Caco-2 (cell line): ENCODE data around the gene RNF123. TPM values are rescaled to one million over a fixed set of nuclear protein-coding genes. Genes with fewer than 3 reads are reported as not detected.
"Not testable (repeated sequence)": the region's sequence is repeated elsewhere in the genome, so short reads cannot be mapped to it uniquely, and the experiment has no call there.

Experiments used
- BruUV-seq: library from RNA; stranded (reverse); fragments of 400-500 nt; replicated peaks from 2 replicates; lab custom pipeline; 2021; lab: Mats Ljungman, UMichigan
- CTCF ChIA-PET: fragments of 300-600 bp; sonication (Branson Sonifier 250); formaldehyde crosslinking; loops from one replicate; lab custom pipeline; 2022; ENCODE audit warnings: antibody characterized with exemption; lab: Charles Lee
- POLR2A ChIA-PET: fragments of 300-600 bp; sonication (Branson Sonifier 250); formaldehyde crosslinking; loops from one replicate; lab custom pipeline; 2022; ENCODE audit warnings: antibody characterized with exemption; lab: Charles Lee
- DNase-seq, 2 experiments: peaks; one replicate each; pipeline versions ENCODE4 v3.0.0 to v3.0.0-alpha.2; 2020 to 2022
- H3K27me3 ChIP-seq: replicated peaks from 2 replicates; pipeline ENCODE4 v1.6.0; 2011; ENCODE audit warnings: low read length; ENCODE audit not compliant: control insufficient read depth, insufficient read depth
- H3K36me3 ChIP-seq: 2 replicates; pipeline ENCODE4 v1.5.1; 2011; ENCODE audit warnings: low read length; ENCODE audit not compliant: control insufficient read depth, insufficient read depth
- H3K4me1 ChIP-seq: fragments of 250-450 bp; sonication (Bioruptor Pico); 2 replicates; pipeline ENCODE4 v1.5.1; 2020; ENCODE audit warnings: mild to moderate bottlenecking
- H3K4me3 ChIP-seq: 2 replicates; pipeline ENCODE4 v1.5.1; 2011; ENCODE audit warnings: low read depth, mild to moderate bottlenecking, control low read depth, low read length
- H3K9me3 ChIP-seq: fragments of 250-450 bp; sonication (Bioruptor Pico); 2 replicates; pipeline ENCODE4 v1.5.1; 2020; ENCODE audit warnings: mild to moderate bottlenecking, moderate library complexity
- H3K27ac Mint-ChIP-seq: one replicate; pipeline ENCODE4 v1.8.0; 2022; ENCODE audit warnings: mixed read lengths; ENCODE audit not compliant: unreplicated experiment
- H3K27me3 Mint-ChIP-seq: one replicate; pipeline ENCODE4 v1.8.0; 2022; ENCODE audit warnings: mixed read lengths; ENCODE audit not compliant: insufficient read depth, unreplicated experiment
- H3K36me3 Mint-ChIP-seq: one replicate; pipeline ENCODE4 v1.8.0; 2022; ENCODE audit warnings: mild to moderate bottlenecking, mixed read lengths; ENCODE audit not compliant: insufficient read depth, unreplicated experiment
- H3K4me1 Mint-ChIP-seq: one replicate; pipeline ENCODE4 v1.8.0; 2022; ENCODE audit warnings: low read depth, mixed read lengths; ENCODE audit not compliant: unreplicated experiment
- H3K4me3 Mint-ChIP-seq: one replicate; pipeline ENCODE4 v1.8.0; 2022; ENCODE audit warnings: mild to moderate bottlenecking, moderate library complexity, mixed read lengths; ENCODE audit not compliant: unreplicated experiment
- H3K9me3 Mint-ChIP-seq: one replicate; pipeline ENCODE4 v1.8.0; 2022; ENCODE audit warnings: mixed read lengths; ENCODE audit not compliant: unreplicated experiment
- intact Hi-C: fragments of 100-400 bp; cut with micrococcal nuclease; formaldehyde crosslinking; loops from one replicate; pipeline ENCODE4 v1.10.0; 2022; ENCODE audit not compliant: unreplicated experiment
- total RNA-seq: library from RNA; stranded (reverse); gene quantifications from 2 replicates; pipeline ENCODE4 v1.2.3, GENCODE V29; 2022
- TF ChIP-seq, protein P1 (sequence below), 2 experiments: fragments of 200-600 bp in 1 of 2; IDR thresholded peaks; 1 replicate in 1 of 2; 2 replicates in 1 of 2; pipeline versions ENCODE4 v1.5.1 to v1.8.0; 2011 to 2022; ENCODE audit warnings: antibody characterized with exemption in 1 of 2, control low read depth in 1 of 2, inconsistent platforms in 1 of 2, low read depth in 1 of 2, low read length in 1 of 2, mild to moderate bottlenecking in 1 of 2, moderate library complexity in 1 of 2; ENCODE audit not compliant: insufficient read depth in 1 of 2, severe bottlenecking in 1 of 2, unreplicated experiment in 1 of 2

Gene RNF123
- total RNA-seq, 1 experiment from 2014 or later, result 45.2 TPM

DNA sequence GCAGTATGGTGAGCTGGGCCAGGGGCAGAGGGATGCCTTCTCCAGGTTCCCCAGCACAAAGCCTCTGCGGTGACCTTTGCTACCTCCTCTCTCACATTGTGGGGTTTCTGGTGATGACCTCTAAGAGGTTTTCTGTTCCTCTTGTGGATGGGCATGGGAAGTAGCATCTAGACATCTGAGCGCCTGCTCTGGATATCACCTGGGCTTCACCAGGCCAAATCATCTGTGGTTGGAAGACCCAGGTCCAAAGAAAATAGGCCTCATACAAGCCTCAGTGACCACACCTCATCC lies 8.2 kb upstream of the RNF123 start:
- POLR2A ChIA-PET, result no interaction called here
- CTCF ChIA-PET, result no interaction called here
- TF ChIP-seq, protein P1, sequence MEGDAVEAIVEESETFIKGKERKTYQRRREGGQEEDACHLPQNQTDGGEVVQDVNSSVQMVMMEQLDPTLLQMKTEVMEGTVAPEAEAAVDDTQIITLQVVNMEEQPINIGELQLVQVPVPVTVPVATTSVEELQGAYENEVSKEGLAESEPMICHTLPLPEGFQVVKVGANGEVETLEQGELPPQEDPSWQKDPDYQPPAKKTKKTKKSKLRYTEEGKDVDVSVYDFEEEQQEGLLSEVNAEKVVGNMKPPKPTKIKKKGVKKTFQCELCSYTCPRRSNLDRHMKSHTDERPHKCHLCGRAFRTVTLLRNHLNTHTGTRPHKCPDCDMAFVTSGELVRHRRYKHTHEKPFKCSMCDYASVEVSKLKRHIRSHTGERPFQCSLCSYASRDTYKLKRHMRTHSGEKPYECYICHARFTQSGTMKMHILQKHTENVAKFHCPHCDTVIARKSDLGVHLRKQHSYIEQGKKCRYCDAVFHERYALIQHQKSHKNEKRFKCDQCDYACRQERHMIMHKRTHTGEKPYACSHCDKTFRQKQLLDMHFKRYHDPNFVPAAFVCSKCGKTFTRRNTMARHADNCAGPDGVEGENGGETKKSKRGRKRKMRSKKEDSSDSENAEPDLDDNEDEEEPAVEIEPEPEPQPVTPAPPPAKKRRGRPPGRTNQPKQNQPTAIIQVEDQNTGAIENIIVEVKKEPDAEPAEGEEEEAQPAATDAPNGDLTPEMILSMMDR (IDR thresholded peaks at IDR 0.05; ENCODE audit: insufficient read depth in 1 of 2, low read depth in 1 of 2, low read length in 1 of 2, severe bottlenecking in 1 of 2, unreplicated experiment in 1 of 2), result no peak
- Mint-ChIP-seq H3K9me3 (no peaks in the 10 kb centered on the region), H3K4me3 (no peak overlapping the region), H3K36me3 (peaks cover 57% of the 10 kb centered on the region), H3K27ac (no peak overlapping the region), H3K4me1 (no peaks in the 10 kb centered on the region), H3K27me3 (no peaks in the 10 kb centered on the region)
- intact Hi-C loops, result no loop called here
- Histone ChIP-seq H3K4me1 (no peaks in the 10 kb centered on the region), H3K27me3 (no peaks in the 10 kb centered on the region), H3K4me3 (no peak overlapping the region), H3K36me3 (peaks cover 5% of the 10 kb centered on the region), H3K9me3 (no peaks in the 10 kb centered on the region)
- no TSS peak for BruUV-seq
- no peak for DNase-seq

DNA sequence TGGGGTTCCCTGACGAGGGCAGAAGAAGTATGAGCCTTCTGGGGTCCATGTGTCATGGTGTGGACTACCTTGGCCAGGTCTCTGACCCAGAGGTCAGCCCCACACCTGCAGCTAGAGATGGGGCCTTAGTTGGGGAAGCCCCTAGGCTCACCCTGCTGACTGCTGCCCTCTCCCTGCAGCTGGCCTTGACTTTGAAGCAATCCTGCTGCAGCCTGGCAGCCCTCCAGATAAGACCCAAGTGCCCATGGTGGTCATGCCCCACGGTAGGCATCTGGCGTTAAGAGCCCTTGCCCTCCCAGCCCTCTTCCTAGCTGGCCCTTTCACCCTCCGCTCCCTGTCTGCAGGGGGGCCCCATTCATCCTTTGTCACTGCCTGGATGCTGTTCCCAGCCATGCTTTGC lies 7.8 kb upstream of the RNF123 start:
- Mint-ChIP-seq H3K36me3 (peaks cover 54% of the 10 kb centered on the region), H3K4me3 (no peak overlapping the region), H3K9me3 (no peaks in the 10 kb centered on the region), H3K27me3 (no peaks in the 10 kb centered on the region), H3K4me1 (no peaks in the 10 kb centered on the region), H3K27ac (no peak overlapping the region)
- BruUV-seq, result no TSS peak
- DNase-seq, result no peak
- TF ChIP-seq, protein P1 (IDR thresholded peaks at IDR 0.05; ENCODE audit: insufficient read depth in 1 of 2, low read depth in 1 of 2, low read length in 1 of 2, severe bottlenecking in 1 of 2, unreplicated experiment in 1 of 2), result no peak
- intact Hi-C loops, result no loop called here
- POLR2A ChIA-PET, result no interaction called here
- Histone ChIP-seq H3K4me3 (no peak overlapping the region), H3K36me3 (peaks cover 4% of the 10 kb centered on the region), H3K27me3 (no peaks in the 10 kb centered on the region), H3K9me3 (no peaks in the 10 kb centered on the region), H3K4me1 (no peaks in the 10 kb centered on the region)
- CTCF ChIA-PET, result no interaction called here

DNA sequence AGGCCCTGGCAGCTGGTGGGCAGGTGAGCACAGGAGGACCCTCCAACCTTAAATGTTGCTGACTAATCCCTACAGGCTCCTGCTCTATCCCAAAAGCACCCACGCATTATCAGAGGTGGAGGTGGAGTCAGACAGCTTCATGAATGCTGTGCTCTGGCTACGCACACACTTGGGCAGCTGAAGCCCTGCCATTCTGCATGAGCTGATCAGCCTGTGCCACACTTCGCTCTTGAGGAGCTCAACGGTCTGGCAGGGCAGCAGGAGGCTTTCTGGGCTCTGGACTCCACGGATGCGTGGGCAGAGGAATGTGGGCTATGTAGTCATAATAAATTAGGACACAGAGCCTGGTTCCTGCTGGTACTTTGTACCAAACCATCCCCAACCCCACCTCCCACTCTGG lies 6.2 kb upstream of the RNF123 start:
- H3K27ac Mint-ChIP-seq, result no peak overlapping the region
- Histone ChIP-seq H3K9me3 (no peaks in the 10 kb centered on the region), H3K4me3 (no peak overlapping the region), H3K4me1 (peaks cover 1% of the 10 kb centered on the region; the same call in 1 of the 2 replicates), H3K27me3 (no peaks in the 10 kb centered on the region), H3K36me3 (peaks cover 3% of the 10 kb centered on the region; the same call in 1 of the 2 replicates)
- intact Hi-C loops, result no loop called here
- no peak overlapping the region for H3K4me3 Mint-ChIP-seq
- DNase-seq, result no peak
- peaks cover 45% of the 10 kb centered on the region for H3K36me3 Mint-ChIP-seq
- no peaks in the 10 kb centered on the region for H3K4me1 Mint-ChIP-seq
- no TSS peak for BruUV-seq
- H3K9me3 Mint-ChIP-seq, result no peaks in the 10 kb centered on the region
- ChIA-PET POLR2A (no interaction called here), CTCF (no interaction called here)
- H3K27me3 Mint-ChIP-seq, result no peaks in the 10 kb centered on the region
- TF ChIP-seq, protein P1 (IDR thresholded peaks at IDR 0.05; ENCODE audit: insufficient read depth in 1 of 2, low read depth in 1 of 2, low read length in 1 of 2, severe bottlenecking in 1 of 2, unreplicated experiment in 1 of 2), result no peak

DNA sequence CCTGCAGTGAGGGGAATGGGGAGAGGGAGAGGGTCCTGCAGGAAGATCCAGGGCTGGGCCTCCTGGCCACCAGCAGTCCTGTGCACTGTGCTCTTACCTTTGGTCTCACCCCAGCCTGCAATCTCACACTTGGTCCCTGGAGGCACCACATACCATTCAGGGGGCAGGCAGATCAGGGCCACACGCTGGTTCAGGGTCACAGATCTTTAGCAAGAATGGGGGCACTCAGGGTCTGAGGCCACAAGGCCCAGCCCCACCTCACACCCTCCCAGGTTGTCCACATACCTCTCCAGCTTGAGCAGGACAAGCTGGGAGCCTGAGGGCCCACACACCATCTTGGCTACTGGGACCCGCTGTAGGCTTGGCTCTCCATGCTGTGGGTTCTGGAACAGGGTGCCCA lies 4.9 kb upstream of the RNF123 start:
- H3K27ac Mint-ChIP-seq, CTCF ChIA-PET, H3K27me3 Mint-ChIP-seq, H3K36me3 ChIP-seq, H3K4me1 ChIP-seq, POLR2A ChIA-PET, H3K4me3 Mint-ChIP-seq, H3K4me3 ChIP-seq, DNase-seq, intact Hi-C loops, H3K27me3 ChIP-seq, BruUV-seq, H3K4me1 Mint-ChIP-seq, H3K9me3 Mint-ChIP-seq, H3K9me3 ChIP-seq: not testable (repeated sequence)
- H3K36me3 Mint-ChIP-seq, result peaks cover 55% of the 10 kb centered on the region

DNA sequence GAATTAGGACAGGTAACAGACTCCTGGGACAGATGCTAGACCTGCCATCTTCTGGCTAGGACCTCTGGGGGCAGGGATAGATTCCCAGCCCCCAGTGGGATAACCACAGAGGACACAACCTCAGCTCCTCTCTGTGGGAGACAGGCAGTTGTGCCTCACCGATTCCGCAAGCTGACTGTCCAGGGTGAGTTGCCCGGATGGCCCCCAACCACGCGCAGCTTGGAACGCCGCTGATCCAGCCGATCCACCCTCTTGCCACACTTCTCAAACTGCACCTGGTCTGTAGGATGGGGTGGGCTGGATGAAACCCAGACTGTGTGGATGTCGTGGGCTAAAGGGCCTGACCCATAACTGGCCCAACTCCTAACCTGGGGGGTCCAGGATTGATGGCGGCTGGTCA lies 4.3 kb upstream of the RNF123 start:
- H3K9me3 ChIP-seq, H3K4me1 ChIP-seq, H3K9me3 Mint-ChIP-seq, H3K27me3 ChIP-seq, H3K4me1 Mint-ChIP-seq, CTCF ChIA-PET, H3K4me3 Mint-ChIP-seq, H3K36me3 ChIP-seq, H3K4me3 ChIP-seq, H3K27me3 Mint-ChIP-seq, H3K27ac Mint-ChIP-seq, DNase-seq, BruUV-seq, intact Hi-C loops, POLR2A ChIA-PET: not testable (repeated sequence)
- peaks cover 61% of the 10 kb centered on the region for H3K36me3 Mint-ChIP-seq
